HG03039 (cell line): ENCODE data around the gene SLAMF6.
"Not testable (repeated sequence)": the region's sequence is repeated elsewhere in the genome, so short reads cannot be mapped to it uniquely, and the experiment has no call there.

Experiments used
- ATAC-seq: cut with Tn5 transposase; IDR thresholded peaks from one replicate; pipeline ENCODE4 v1.9.1; 2021; ENCODE audit warnings: mild to moderate bottlenecking, moderate library complexity; ENCODE audit not compliant: unreplicated experiment

Gene SLAMF6

GRCh38 chr1:160517519-160517918, 5.5 kb downstream of the SLAMF6 start:
- ATAC-seq: not testable (repeated sequence)

GRCh38 chr1:160515908-160516307, 7.1 kb downstream of the SLAMF6 start:
- not testable (repeated sequence) for ATAC-seq

GRCh38 chr1:160504651-160505050, 18.4 kb downstream of the SLAMF6 start:
- no peak for ATAC-seq

GRCh38 chr1:160503087-160503486, 20.0 kb downstream of the SLAMF6 start:
- ATAC-seq: no peak

GRCh38 chr1:160500321-160500990, 22.6 kb downstream of the SLAMF6 start:
- no peak for ATAC-seq

- ATAC-seq: no peak
Observed at GRCh38 chr1:160499631-160500030, 23.4 kb downstream of the SLAMF6 start.

- ATAC-seq: not testable (repeated sequence)
Observed at GRCh38 chr1:160498301-160499065, 24.6 kb downstream of the SLAMF6 start.

- no peak for ATAC-seq
Observed at GRCh38 chr1:160496334-160496733, 26.7 kb downstream of the SLAMF6 start.

- ATAC-seq: no peak
Observed at GRCh38 chr1:160494620-160495019, 28.4 kb downstream of the SLAMF6 start.

- no peak for ATAC-seq
Observed at GRCh38 chr1:160492617-160493016, 30.4 kb downstream of the SLAMF6 start.

GRCh38 chr1:160491981-160492380, 31.1 kb downstream of the SLAMF6 start:
- ATAC-seq: no peak

GRCh38 chr1:160491017-160491416, 32.0 kb downstream of the SLAMF6 start:
- ATAC-seq: no peak

GRCh38 chr1:160489513-160490261, 33.4 kb downstream of the SLAMF6 start:
- ATAC-seq: no peak

- ATAC-seq: no peak
Observed at GRCh38 chr1:160488347-160489058, 34.6 kb downstream of the SLAMF6 start.

GRCh38 chr1:160486453-160486852, 36.6 kb downstream of the SLAMF6 start:
- no peak for ATAC-seq

- no peak for ATAC-seq
Observed at GRCh38 chr1:160483505-160484185, 39.4 kb downstream of the SLAMF6 start.

- ATAC-seq: no peak
Observed at GRCh38 chr1:160481979-160482596, 41.0 kb downstream of the SLAMF6 start.

- ATAC-seq: not testable (repeated sequence)
Observed at GRCh38 chr1:160480781-160481180, 42.3 kb downstream of the SLAMF6 start.

- ATAC-seq: not testable (repeated sequence)
Observed at GRCh38 chr1:160479091-160479490, 44.0 kb downstream of the SLAMF6 start.
